SK-N-MC (cell line): ENCODE data around the gene RNF214.
"Not testable (repeated sequence)": the region's sequence is repeated elsewhere in the genome, so short reads cannot be mapped to it uniquely, and the experiment has no call there.

Experiments used
- DNase-seq: peaks from one replicate; pipeline ENCODE4 v3.0.0-alpha.2; 2011; ENCODE audit warnings: low read depth, low spot score
- H3K27ac ChIP-seq: fragments of 200-600 bp; sonication (generic); 2 replicates; pipeline ENCODE4 v1.5.1; 2016; ENCODE audit warnings: mixed run types
- H3K36me3 ChIP-seq: fragments of 200-600 bp; sonication (generic); 2 replicates; pipeline ENCODE4 v1.6.1; 2017; ENCODE audit warnings: antibody characterized with exemption, low read length, mixed read lengths; ENCODE audit not compliant: insufficient read depth
- H3K4me3 ChIP-seq: fragments of 200-600 bp; sonication (generic); 2 replicates; pipeline ENCODE4 v1.5.1; 2016
- H3K9ac ChIP-seq: fragments of 200-600 bp; sonication (generic); 2 replicates; pipeline ENCODE4 v1.8.0; 2017; ENCODE audit warnings: mixed run types, mixed read lengths; ENCODE audit not compliant: insufficient read length
- H3K9me3 ChIP-seq: fragments of 200-600 bp; sonication (generic); 2 replicates; pipeline ENCODE4 v1.6.1; 2017; ENCODE audit warnings: low read depth, mild to moderate bottlenecking, antibody characterized with exemption, low read length, moderate library complexity, mixed read lengths
- EZH2 ChIP-seq: fragments of 200-600 bp; sonication (generic); IDR thresholded peaks from one replicate; pipeline ENCODE4 v1.6.1; 2017; ENCODE audit warnings: antibody characterized with exemption
- FOXP2 ChIP-seq: optimal IDR thresholded peaks from 2 replicates; pipeline ENCODE3; 2011; ENCODE audit warnings: mild to moderate bottlenecking, moderate library complexity; ENCODE audit not compliant: insufficient read depth; ENCODE audit errors: extremely low read length, control extremely low read depth
- POLR2AphosphoS5 ChIP-seq: IDR thresholded peaks from 2 replicates; pipeline ENCODE4 v1.6.1; 2012; ENCODE audit warnings: mild to moderate bottlenecking, low read depth, low read length, borderline replicate concordance

The RNF214 gene

DNA sequence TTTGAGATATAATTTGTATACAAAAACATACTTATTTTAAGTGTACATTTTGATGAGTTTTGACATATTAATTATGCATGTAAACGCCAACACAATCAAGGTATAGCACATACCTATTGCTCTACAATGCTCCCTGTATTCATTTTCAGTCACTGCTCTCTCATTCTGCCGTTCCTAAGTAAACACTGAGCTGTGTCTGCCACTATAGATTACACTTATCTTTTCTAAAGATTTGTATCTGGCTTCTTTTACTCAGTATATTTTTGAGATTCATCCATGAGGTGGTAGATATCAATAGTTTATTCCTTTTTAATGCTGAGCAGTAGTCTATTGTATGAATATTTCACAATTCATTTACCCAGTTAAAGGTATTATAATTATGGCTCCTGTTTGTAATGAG, 33.3 kb downstream of the RNF214 start:
- no peak for DNase-seq
- no peaks in the 10 kb centered on the region for H3K9me3 ChIP-seq
- H3K4me3 ChIP-seq: no peak overlapping the region
- no peak overlapping the region for H3K27ac ChIP-seq
- TF ChIP-seq EZH2: no peak
- TF ChIP-seq POLR2AphosphoS5: no peak
- TF ChIP-seq FOXP2: no peak
- no peak overlapping the region for H3K9ac ChIP-seq
- peaks cover 33% of the 10 kb centered on the region for H3K36me3 ChIP-seq

GRCh38 chr11:117269856-117270255, 37.4 kb downstream of the RNF214 start:
- Histone ChIP-seq H3K4me3 (no peak overlapping the region), H3K27ac (no peak overlapping the region), H3K9me3 (0 out of 2 replicates have a peak, but pooled peaks cover 3% of the 10 kb centered on the region), H3K9ac (no peak overlapping the region), H3K36me3 (peaks cover 11% of the 10 kb centered on the region; the same call in 1 of the 2 replicates)
- DNase-seq: no peak
- TF ChIP-seq FOXP2 (no peak), POLR2AphosphoS5 (no peak), EZH2 (no peak)

- no peak for TF ChIP-seq FOXP2
- no peak for TF ChIP-seq EZH2
- no peak for TF ChIP-seq POLR2AphosphoS5
- 0 out of 2 replicates have a peak, but pooled peaks cover 3% of the 10 kb centered on the region for H3K9me3 ChIP-seq
- H3K9ac ChIP-seq: no peak overlapping the region
- H3K36me3 ChIP-seq: peaks cover 7% of the 10 kb centered on the region; the same call in 1 of the 2 replicates
- no peak for DNase-seq
- no peak overlapping the region for H3K27ac ChIP-seq
- no peak overlapping the region for H3K4me3 ChIP-seq
Observed at GRCh38 chr11:117271208-117271607, 38.7 kb downstream of the RNF214 start.

DNA sequence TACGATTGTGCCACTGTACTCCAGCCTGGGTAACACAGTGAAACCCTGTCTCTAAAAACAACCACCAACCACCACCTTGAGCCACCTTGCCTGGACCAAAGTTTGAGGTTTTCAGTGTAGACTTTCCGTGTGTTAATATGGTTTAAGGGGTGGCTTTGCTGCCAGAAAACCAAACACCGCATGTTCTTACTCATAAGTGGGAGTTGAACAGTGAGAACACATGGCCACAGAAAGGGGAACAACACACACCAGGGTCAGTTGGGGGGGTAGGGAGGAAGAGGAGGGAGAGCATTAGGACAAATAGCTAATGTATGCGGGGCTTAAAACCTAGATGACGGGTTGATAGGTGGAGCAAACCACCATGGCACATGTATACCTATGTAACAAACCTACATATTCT, 39.7 kb downstream of the RNF214 start:
- not testable (repeated sequence) for DNase-seq, H3K9ac ChIP-seq, H3K36me3 ChIP-seq, H3K27ac ChIP-seq, H3K4me3 ChIP-seq, H3K9me3 ChIP-seq

DNA sequence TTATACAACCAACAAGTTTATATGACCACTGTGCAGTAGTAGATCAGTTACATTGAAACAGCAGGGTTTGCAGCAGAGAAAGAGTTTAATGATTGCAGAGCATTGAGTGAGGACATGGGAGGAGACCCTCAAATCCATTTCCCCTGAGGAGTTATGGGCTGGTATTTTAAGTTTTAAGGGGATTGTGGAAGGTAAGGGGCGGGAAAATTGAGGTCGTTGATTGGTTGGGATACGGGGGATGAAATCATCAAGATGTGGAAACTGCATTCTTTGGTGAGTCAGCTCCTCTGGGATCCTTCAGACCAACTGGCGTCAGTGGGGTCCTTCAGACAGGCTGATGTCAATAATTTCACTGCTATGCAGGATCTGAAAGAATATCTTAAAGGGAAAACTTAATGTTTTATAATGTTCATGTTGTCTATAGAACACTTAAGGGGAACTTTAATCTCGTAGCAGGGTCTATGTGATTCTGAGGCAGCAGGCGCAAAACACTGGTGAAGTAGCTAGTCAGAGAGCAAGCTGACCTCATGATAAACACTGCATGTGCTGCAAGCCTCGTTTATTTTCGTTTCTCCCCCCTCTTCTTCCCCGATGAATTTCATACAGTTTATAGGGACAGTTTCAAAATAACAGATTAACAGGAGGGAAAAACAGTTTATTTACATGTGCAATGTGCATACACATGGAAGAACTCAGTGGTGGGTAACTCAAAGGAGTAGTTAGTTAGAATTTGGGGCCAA, 41.2 kb downstream of the RNF214 start:
- Histone ChIP-seq H3K9ac (no peak overlapping the region), H3K27ac (0 out of 2 replicates have a peak overlapping the region, but pooled peaks have one; percentile 2), H3K4me3 (no peak overlapping the region), H3K36me3 (peaks cover 7% of the 10 kb centered on the region; the same call in 1 of the 2 replicates), H3K9me3 (0 out of 2 replicates have a peak, but pooled peaks cover 3% of the 10 kb centered on the region)
- no peak for DNase-seq
- TF ChIP-seq FOXP2: no peak
- TF ChIP-seq EZH2: no peak

- Histone ChIP-seq H3K9me3 (no peaks in the 10 kb centered on the region), H3K36me3 (peaks cover 25% of the 10 kb centered on the region), H3K9ac (no peak overlapping the region), H3K27ac (no peak overlapping the region), H3K4me3 (no peak overlapping the region)
- DNase-seq: no peak
- no peak for TF ChIP-seq EZH2
Observed at GRCh38 chr11:117278347-117278746, 45.9 kb downstream of the RNF214 start.

- Histone ChIP-seq H3K9ac (no peak overlapping the region), H3K36me3 (peaks cover 22% of the 10 kb centered on the region), H3K27ac (no peak overlapping the region), H3K4me3 (no peak overlapping the region), H3K9me3 (no peaks in the 10 kb centered on the region)
- TF ChIP-seq POLR2AphosphoS5 (no peak), FOXP2 (no peak), EZH2 (no peak)
- DNase-seq: no peak
Observed at GRCh38 chr11:117279711-117280376, 47.4 kb downstream of the RNF214 start.

DNA sequence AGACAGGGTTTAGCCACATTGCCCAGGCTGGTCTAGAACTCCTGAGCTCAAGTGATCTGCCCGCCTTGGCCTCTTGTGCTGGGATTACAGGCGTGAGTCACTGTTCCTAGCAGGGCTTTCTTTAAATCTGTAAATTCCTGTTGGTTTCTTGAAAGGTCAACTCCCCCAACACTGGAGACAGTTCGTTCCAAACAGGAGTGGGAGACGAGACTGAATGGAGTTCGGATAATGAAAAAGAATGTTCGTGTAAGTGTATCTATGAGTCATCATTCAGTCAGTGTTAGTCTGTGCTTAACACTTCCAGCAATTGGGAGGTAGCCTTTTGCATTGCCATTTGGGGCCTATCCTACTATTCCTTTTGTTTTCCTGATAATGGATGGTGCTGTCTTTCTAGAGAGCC, 48.7 kb downstream of the RNF214 start:
- Histone ChIP-seq H3K4me3 (no peak overlapping the region), H3K27ac (no peak overlapping the region), H3K9me3 (no peaks in the 10 kb centered on the region), H3K9ac (no peak overlapping the region), H3K36me3 (peaks cover 34% of the 10 kb centered on the region)
- no peak for DNase-seq
- TF ChIP-seq POLR2AphosphoS5: no peak
- no peak for TF ChIP-seq EZH2
- no peak for TF ChIP-seq FOXP2

- no peak overlapping the region for H3K27ac ChIP-seq
- no peaks in the 10 kb centered on the region for H3K9me3 ChIP-seq
- H3K9ac ChIP-seq: no peak overlapping the region
- H3K4me3 ChIP-seq: no peak overlapping the region
- no peak for TF ChIP-seq POLR2AphosphoS5
- no peak for TF ChIP-seq EZH2
- no peak for TF ChIP-seq FOXP2
- peaks cover 34% of the 10 kb centered on the region for H3K36me3 ChIP-seq
- DNase-seq: no peak
Observed at GRCh38 chr11:117281869-117282268, 49.4 kb downstream of the RNF214 start.
